K562 (cell line): ENCODE data around the gene PNPLA2. TPM values are rescaled to one million over a fixed set of nuclear protein-coding genes. Genes with fewer than 3 reads are reported as not detected.

Experiments
- ADNP ChIP-seq: fragments of 200-800 bp; sonication (Bioruptor generic); IDR thresholded peaks from 2 replicates; pipeline ENCODE4 v1.6.1; 2016; ENCODE audit warnings: missing genetic modification characterization, missing compliant biosample characterization
- CREB1 ChIP-seq, 2 experiments: sonication (generic) in 1 of 2; formaldehyde crosslinking in 1 of 2; IDR thresholded peaks; 2 replicates each; pipeline versions ENCODE4 v1.6.1 to v1.8.0; 2012 to 2022; ENCODE audit warnings: inconsistent platforms in 1 of 2, mild to moderate bottlenecking in 1 of 2, missing genetic modification reagents in 1 of 2, moderate library complexity in 1 of 2
- HDAC1 ChIP-seq, 2 experiments: fragments of 450-650 bp; IDR thresholded peaks; 2 replicates each; pipeline ENCODE4 v1.6.1; 2016 to 2017; ENCODE audit warnings: inconsistent platforms in 1 of 2, mild to moderate bottlenecking in 1 of 2, moderate library complexity in 1 of 2
- MYC ChIP-seq, 2 experiments: fragments of 250-450 bp in 1 of 2; sonication (Bioruptor Pico) in 1 of 2; IDR thresholded peaks; 2 replicates each; pipeline versions ENCODE4 v1.5.1 to v1.6.1; 2012 to 2021; ENCODE audit warnings: low read depth in 2 of 2, borderline replicate concordance in 1 of 2, improper control_type of control experiment in 1 of 2, low read length in 1 of 2, mild to moderate bottlenecking in 1 of 2, moderate library complexity in 1 of 2
- XRCC5 ChIP-seq: fragments of 200-400 bp; formaldehyde crosslinking; IDR thresholded peaks from 2 replicates; pipeline ENCODE4 v1.6.1; 2017; ENCODE audit warnings: low read depth, mild to moderate bottlenecking, low read length
- ZNF507 ChIP-seq: conservative IDR thresholded peaks from 2 replicates; pipeline ENCODE4 v1.6.1; 2017; ENCODE audit warnings: missing genetic modification characterization, missing compliant biosample characterization
- polyA plus RNA-seq, 8 experiments: library from polyadenylated mRNA; depleted of rRNA in 4 of 8; stranded (reverse) in 5 of 8; unstranded in 3 of 8; fragments of >200 nt; fragmentation: Nextera tagmentation in 2 of 8; fragmentation: Illumina TruSeq in 1 of 8; extraction: Ambion mirVana in 2 of 8; extraction: Trizol in 1 of 8; gene quantifications; 2 replicates each; pipeline versions ENCODE4 v1.2.1 to v1.2.3, GENCODE V29; 2011 to 2014; ENCODE audit warnings: inconsistent platforms in 1 of 8, missing spikeins in 1 of 8
- total RNA-seq, 7 experiments: library from RNA; depleted of rRNA in 6 of 7; stranded (reverse); fragments of >200 nt in 6 of 7; fragmentation: Illumina TruSeq in 2 of 7; extraction: Trizol in 2 of 7; gene quantifications; 2 replicates each; pipeline versions ENCODE4 v1.2.1 to v1.2.3, GENCODE V29; 2011 to 2021; ENCODE audit warnings: low replicate concordance in 1 of 7
- TF ChIP-seq, protein P1 (sequence below): fragments of 450-650 bp; IDR thresholded peaks from 2 replicates; pipeline ENCODE4 v1.6.1; 2017; ENCODE audit warnings: antibody characterized with exemption, mild to moderate bottlenecking
- TF ChIP-seq, protein P2 (sequence below): sonication (generic); formaldehyde crosslinking; IDR thresholded peaks from 2 replicates; pipeline ENCODE4 v1.9.0; 2022; ENCODE audit warnings: mild to moderate bottlenecking, missing genetic modification reagents
- TF ChIP-seq, protein P3 (sequence below): conservative IDR thresholded peaks from 2 replicates; pipeline ENCODE4 v1.6.1; 2011; ENCODE audit warnings: low read depth, mild to moderate bottlenecking, low read length; ENCODE audit not compliant: control insufficient read depth
- TF ChIP-seq, protein P4 (sequence below): fragments of 450-650 bp; IDR thresholded peaks from 2 replicates; pipeline ENCODE4 v1.6.1; 2016; ENCODE audit warnings: low read depth, mild to moderate bottlenecking, moderate library complexity

Gene PNPLA2
- total and polyA plus RNA-seq, 9 of the 15 experiments (the other 6 are each of a cell fraction or from before 2014, with no cell fraction given) = 0.39 to 87.1 (median 8.4) TPM

DNA sequence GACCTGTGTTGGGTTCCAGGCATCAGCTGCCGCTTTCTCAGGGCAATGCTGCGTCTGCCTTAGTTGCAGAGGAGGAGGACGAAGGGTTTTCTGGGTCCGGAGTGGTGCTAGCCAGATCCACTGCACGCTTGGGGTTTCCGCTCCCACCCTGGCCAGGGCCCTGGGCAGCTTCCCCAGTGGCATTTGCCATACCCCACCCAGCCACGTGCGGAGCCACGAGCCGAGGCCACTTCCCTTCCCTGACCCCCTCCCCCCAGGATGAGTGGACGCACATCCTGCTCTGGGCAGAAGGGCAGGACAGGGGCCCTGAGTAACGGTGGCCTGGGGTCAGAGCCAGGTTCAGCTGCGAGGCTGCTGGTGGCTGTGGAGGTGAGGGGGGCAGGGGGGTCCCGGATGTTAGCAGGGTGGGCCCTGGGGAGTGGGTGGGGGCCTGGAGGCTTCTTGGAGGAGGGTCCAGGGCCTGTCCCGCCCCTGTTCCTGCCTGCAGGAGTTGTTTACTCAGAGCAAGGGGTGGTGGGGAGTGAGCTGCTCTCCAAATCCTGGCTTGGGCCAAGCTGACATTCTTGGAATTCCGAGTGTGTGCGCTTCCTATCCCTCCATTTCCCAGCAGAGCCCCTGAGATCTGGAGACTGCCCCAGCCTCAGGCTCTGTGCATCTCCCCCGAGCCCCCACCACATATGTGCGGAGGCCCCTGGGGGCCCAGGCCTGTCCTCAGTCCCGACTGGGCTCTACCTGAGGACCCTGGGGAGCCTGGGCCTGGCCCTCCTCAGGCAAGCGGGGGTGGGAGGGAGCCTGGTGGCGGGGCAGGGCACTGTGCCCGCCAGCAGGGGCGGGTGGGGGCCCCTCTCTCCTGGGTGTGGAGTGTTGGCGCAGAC, 25.3 kb downstream of the PNPLA2 start (continued):
- TF ChIP-seq ZNF507 (tag) (no peak), ADNP (no peak), MYC (IDR thresholded peaks at IDR 0.05; ENCODE audit: low read depth, low read length) (peak; percentile 52; the same call in 1 of the 2 replicates), MYC (CRISPR knock-in tag; IDR thresholded peaks at IDR 0.05; ENCODE audit: borderline replicate concordance, low read depth) (peak; percentile 22; the same call in 1 of the 2 replicates), HDAC1 (IDR thresholded peaks at IDR 0.05) (peak in 1 of 2 experiments; percentile 40; a peak in 1 of 4 replicates), CREB1 (IDR thresholded peaks at IDR 0.05) (no peak), CREB1 (CRISPR knock-in tag; IDR thresholded peaks at IDR 0.05) (no peak; the same call in 1 of the 2 replicates), XRCC5 (no peak)
- TF ChIP-seq, protein P1, sequence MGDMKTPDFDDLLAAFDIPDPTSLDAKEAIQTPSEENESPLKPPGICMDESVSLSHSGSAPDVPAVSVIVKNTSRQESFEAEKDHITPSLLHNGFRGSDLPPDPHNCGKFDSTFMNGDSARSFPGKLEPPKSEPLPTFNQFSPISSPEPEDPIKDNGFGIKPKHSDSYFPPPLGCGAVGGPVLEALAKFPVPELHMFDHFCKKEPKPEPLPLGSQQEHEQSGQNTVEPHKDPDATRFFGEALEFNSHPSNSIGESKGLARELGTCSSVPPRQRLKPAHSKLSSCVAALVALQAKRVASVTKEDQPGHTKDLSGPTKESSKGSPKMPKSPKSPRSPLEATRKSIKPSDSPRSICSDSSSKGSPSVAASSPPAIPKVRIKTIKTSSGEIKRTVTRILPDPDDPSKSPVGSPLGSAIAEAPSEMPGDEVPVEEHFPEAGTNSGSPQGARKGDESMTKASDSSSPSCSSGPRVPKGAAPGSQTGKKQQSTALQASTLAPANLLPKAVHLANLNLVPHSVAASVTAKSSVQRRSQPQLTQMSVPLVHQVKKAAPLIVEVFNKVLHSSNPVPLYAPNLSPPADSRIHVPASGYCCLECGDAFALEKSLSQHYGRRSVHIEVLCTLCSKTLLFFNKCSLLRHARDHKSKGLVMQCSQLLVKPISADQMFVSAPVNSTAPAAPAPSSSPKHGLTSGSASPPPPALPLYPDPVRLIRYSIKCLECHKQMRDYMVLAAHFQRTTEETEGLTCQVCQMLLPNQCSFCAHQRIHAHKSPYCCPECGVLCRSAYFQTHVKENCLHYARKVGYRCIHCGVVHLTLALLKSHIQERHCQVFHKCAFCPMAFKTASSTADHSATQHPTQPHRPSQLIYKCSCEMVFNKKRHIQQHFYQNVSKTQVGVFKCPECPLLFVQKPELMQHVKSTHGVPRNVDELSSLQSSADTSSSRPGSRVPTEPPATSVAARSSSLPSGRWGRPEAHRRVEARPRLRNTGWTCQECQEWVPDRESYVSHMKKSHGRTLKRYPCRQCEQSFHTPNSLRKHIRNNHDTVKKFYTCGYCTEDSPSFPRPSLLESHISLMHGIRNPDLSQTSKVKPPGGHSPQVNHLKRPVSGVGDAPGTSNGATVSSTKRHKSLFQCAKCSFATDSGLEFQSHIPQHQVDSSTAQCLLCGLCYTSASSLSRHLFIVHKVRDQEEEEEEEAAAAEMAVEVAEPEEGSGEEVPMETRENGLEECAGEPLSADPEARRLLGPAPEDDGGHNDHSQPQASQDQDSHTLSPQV = no peak
- TF ChIP-seq, protein P2, sequence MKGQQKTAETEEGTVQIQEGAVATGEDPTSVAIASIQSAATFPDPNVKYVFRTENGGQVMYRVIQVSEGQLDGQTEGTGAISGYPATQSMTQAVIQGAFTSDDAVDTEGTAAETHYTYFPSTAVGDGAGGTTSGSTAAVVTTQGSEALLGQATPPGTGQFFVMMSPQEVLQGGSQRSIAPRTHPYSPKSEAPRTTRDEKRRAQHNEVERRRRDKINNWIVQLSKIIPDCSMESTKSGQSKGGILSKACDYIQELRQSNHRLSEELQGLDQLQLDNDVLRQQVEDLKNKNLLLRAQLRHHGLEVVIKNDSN (CRISPR knock-in tag) = peak; percentile 51
- TF ChIP-seq, protein P3, sequence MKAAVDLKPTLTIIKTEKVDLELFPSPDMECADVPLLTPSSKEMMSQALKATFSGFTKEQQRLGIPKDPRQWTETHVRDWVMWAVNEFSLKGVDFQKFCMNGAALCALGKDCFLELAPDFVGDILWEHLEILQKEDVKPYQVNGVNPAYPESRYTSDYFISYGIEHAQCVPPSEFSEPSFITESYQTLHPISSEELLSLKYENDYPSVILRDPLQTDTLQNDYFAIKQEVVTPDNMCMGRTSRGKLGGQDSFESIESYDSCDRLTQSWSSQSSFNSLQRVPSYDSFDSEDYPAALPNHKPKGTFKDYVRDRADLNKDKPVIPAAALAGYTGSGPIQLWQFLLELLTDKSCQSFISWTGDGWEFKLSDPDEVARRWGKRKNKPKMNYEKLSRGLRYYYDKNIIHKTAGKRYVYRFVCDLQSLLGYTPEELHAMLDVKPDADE = peak; percentile 14; the same call in 1 of the 2 replicates
- TF ChIP-seq, protein P4, sequence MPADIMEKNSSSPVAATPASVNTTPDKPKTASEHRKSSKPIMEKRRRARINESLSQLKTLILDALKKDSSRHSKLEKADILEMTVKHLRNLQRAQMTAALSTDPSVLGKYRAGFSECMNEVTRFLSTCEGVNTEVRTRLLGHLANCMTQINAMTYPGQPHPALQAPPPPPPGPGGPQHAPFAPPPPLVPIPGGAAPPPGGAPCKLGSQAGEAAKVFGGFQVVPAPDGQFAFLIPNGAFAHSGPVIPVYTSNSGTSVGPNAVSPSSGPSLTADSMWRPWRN = peak; percentile 75
- TF ChIP-seq, all 486 proteins: peak for 27
